ENCODE results near the gene CDH16. TPM values are rescaled to one million over a fixed set of nuclear protein-coding genes. Genes with fewer than 3 reads are reported as not detected.

CDH16 gene
- total RNA-seq, 1 donor from 2014 or later, result not detected

DNA sequence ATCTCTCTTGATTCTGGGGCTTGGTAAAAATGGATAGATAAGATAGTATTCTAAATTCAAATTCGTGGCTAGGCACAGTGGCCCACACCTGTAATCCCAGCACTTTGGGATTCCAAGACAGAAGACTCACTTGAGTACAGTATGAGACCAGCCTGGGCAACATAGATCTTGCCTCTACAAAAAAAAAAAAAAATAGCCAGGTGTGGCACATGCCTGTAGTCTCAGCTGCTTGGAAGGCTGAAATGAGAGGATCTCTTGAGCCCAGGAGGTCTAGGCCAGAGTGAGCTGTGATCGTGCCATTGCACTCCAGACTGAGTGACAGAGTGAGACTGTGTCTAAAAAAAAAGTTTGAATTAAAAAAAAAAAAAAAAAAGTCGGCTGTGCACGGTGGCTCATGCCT lies 29.1 kb downstream of the CDH16 start:
- Histone ChIP-seq H3K4me1 (no peaks in the 10 kb centered on the region), H3K36me3 (peaks cover 3% of the 10 kb centered on the region), H3F3A (ENCODE audit: low read depth) (no peaks in the 10 kb centered on the region), H3K4me2 (no peak overlapping the region), H3K27me3 (no peaks in the 10 kb centered on the region), H3K4me3 (no peak overlapping the region), H3K27ac (no peak overlapping the region), H3K9ac (no peak overlapping the region), H2AFZ (replicated peaks) (no peak overlapping the region), H3K9me3 (ENCODE audit: low read depth) (no peaks in the 10 kb centered on the region), H4K20me1 (ENCODE audit: low read depth) (peaks cover 16% of the 10 kb centered on the region), H3K79me2 (ENCODE audit: low read depth) (no peaks in the 10 kb centered on the region)
- peaks cover 14% of the 10 kb centered on the region for H3K36me3 Mint-ChIP-seq
- H3K4me3 Mint-ChIP-seq, result no peak overlapping the region
- H3K27ac Mint-ChIP-seq, result no peak overlapping the region
- H3K4me1 Mint-ChIP-seq, result no peaks in the 10 kb centered on the region
- TF ChIP-seq, protein P1, sequence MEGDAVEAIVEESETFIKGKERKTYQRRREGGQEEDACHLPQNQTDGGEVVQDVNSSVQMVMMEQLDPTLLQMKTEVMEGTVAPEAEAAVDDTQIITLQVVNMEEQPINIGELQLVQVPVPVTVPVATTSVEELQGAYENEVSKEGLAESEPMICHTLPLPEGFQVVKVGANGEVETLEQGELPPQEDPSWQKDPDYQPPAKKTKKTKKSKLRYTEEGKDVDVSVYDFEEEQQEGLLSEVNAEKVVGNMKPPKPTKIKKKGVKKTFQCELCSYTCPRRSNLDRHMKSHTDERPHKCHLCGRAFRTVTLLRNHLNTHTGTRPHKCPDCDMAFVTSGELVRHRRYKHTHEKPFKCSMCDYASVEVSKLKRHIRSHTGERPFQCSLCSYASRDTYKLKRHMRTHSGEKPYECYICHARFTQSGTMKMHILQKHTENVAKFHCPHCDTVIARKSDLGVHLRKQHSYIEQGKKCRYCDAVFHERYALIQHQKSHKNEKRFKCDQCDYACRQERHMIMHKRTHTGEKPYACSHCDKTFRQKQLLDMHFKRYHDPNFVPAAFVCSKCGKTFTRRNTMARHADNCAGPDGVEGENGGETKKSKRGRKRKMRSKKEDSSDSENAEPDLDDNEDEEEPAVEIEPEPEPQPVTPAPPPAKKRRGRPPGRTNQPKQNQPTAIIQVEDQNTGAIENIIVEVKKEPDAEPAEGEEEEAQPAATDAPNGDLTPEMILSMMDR (IDR thresholded peaks at IDR 0.05), result no peak
- no peak for TF ChIP-seq EZH2 (IDR thresholded peaks at IDR 0.05)
- no peak for TF ChIP-seq EZH2phosphoT487 (IDR thresholded peaks at IDR 0.05)
- H3K9me3 Mint-ChIP-seq, result no peaks in the 10 kb centered on the region
- DNase-seq (ENCODE audit: low spot score), result no peak
- peaks cover 2% of the 10 kb centered on the region for H3K27me3 Mint-ChIP-seq (ENCODE audit: insufficient read depth, low read depth)

DNA sequence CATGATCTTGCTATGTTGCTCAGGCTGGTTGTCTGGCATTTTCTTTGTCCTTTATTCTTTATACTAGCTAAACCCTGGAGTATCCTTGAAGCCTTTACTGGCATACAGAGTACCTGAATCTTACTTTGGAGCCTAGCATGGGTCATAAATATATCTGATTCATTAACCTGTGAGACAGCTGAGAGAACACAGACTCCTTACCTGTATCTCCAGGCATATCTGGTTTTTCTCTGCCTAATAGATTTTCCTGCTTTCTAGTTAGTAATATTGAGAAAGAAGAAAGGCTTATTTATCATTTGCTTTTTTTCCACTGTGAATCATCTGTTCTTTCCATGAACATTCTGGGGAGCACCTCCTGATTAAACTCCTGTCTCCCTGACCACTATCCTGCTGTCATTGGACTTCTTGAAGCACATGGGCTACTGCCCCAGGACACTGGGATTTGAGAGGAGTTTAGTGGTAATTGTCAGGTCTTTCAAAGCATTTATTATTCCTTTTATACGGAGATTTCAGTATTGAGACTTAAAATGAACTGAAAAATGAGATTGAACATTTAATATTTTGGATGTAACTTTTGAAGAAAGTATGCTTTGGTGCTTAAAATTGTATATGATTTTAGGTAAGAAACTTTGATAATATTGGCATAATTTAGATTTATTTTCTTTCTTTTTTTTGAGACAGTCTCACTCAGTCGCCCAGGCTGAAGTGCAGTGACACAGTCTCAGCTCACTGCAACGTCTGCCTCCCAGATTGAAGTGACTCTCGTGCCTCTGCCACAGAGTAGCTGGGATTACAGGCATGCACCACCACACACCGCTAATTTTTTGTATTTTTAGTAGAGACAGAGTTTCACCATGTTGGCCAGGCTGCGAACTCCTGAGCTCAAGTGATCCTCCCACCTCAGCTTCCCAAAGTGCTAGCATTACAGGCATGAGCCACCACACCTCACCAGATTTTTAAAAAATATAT lies 29.8 kb downstream of the CDH16 start:
- H2AFZ ChIP-seq (replicated peaks), result no peak overlapping the region
- Mint-ChIP-seq H3K9me3 (no peaks in the 10 kb centered on the region), H3K36me3 (peaks cover 18% of the 10 kb centered on the region), H3K27ac (no peak overlapping the region), H3K27me3 (ENCODE audit: insufficient read depth, low read depth) (peaks cover 2% of the 10 kb centered on the region), H3K4me3 (no peak overlapping the region), H3K4me1 (no peaks in the 10 kb centered on the region)
- no peak for DNase-seq (ENCODE audit: low spot score)
- no peak overlapping the region for H3K9ac ChIP-seq
- no peaks in the 10 kb centered on the region for H3K4me1 ChIP-seq
- peaks cover 16% of the 10 kb centered on the region for H4K20me1 ChIP-seq (ENCODE audit: low read depth)
- no peaks in the 10 kb centered on the region for H3F3A ChIP-seq (ENCODE audit: low read depth)
- TF ChIP-seq, protein P1 (IDR thresholded peaks at IDR 0.05), result no peak
- no peak for TF ChIP-seq EZH2 (IDR thresholded peaks at IDR 0.05)
- no peak for TF ChIP-seq EZH2phosphoT487 (IDR thresholded peaks at IDR 0.05)
- H3K27ac ChIP-seq, result no peak overlapping the region
- H3K79me2 ChIP-seq (ENCODE audit: low read depth), result no peaks in the 10 kb centered on the region
- H3K4me2 ChIP-seq, result no peak overlapping the region
- H3K9me3 ChIP-seq (ENCODE audit: low read depth), result no peaks in the 10 kb centered on the region
- no peak overlapping the region for H3K4me3 ChIP-seq
- H3K36me3 ChIP-seq, result peaks cover 3% of the 10 kb centered on the region
- no peaks in the 10 kb centered on the region for H3K27me3 ChIP-seq

DNA sequence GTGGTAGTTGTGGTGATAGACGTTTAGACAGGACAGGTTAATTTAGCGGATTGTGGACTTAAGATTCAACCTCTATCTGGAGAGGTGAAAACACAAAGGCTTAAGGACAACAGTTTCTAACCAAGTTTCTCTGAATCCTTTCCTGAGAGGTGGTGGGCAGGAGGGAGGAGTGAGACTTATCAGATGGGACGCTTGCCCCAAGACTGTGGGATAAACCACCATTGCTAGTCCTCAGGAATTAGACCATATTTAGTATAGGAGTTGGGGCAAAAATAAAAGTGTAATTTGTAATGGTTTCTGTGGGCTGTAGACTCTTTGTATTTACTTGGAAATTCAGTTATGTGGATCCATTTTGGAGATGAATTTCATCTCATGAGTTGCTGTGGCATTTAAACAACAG lies 31.8 kb downstream of the CDH16 start:
- H3K36me3 Mint-ChIP-seq, result peaks cover 18% of the 10 kb centered on the region
- Histone ChIP-seq H3K27me3 (no peaks in the 10 kb centered on the region), H3K9ac (no peak overlapping the region), H3K9me3 (ENCODE audit: low read depth) (no peaks in the 10 kb centered on the region), H3K4me1 (no peaks in the 10 kb centered on the region), H3K79me2 (ENCODE audit: low read depth) (peaks cover 9% of the 10 kb centered on the region), H4K20me1 (ENCODE audit: low read depth) (peaks cover 25% of the 10 kb centered on the region), H2AFZ (replicated peaks) (no peak overlapping the region), H3K27ac (no peak overlapping the region), H3K4me2 (no peak overlapping the region), H3F3A (ENCODE audit: low read depth) (no peaks in the 10 kb centered on the region), H3K36me3 (peaks cover 3% of the 10 kb centered on the region), H3K4me3 (no peak overlapping the region)
- no peak overlapping the region for H3K27ac Mint-ChIP-seq
- no peak for DNase-seq (ENCODE audit: low spot score)
- H3K4me3 Mint-ChIP-seq, result no peak overlapping the region
- H3K9me3 Mint-ChIP-seq, result no peaks in the 10 kb centered on the region
- H3K27me3 Mint-ChIP-seq (ENCODE audit: insufficient read depth, low read depth), result peaks cover 2% of the 10 kb centered on the region
- TF ChIP-seq EZH2phosphoT487 (IDR thresholded peaks at IDR 0.05) (no peak), EZH2 (IDR thresholded peaks at IDR 0.05) (no peak)
- TF ChIP-seq, protein P1 (IDR thresholded peaks at IDR 0.05), result no peak
- H3K4me1 Mint-ChIP-seq, result no peaks in the 10 kb centered on the region
